HG03139 (cell line): ENCODE data around the gene FYTTD1.

Experiments
- ATAC-seq: cut with Tn5 transposase; IDR thresholded peaks from one replicate; pipeline ENCODE4 v1.9.1; 2021; ENCODE audit not compliant: unreplicated experiment

The FYTTD1 gene

GRCh38 chr3:197736491-197737318, 13.0 kb upstream of the FYTTD1 start, which contains the start of gene RUBCN:
Gene RUBCN, minus strand, starts transcription at chr3:197736904. Its CDS starts 185 bp downstream, at chr3:197736719.
- peak; percentile 85 for ATAC-seq

GRCh38 chr3:197737319-197737649, 12.4 kb upstream of the FYTTD1 start:
- ATAC-seq = no peak

- no peak for ATAC-seq
Observed at GRCh38 chr3:197737749-197738462, 11.8 kb upstream of the FYTTD1 start.

- no peak for ATAC-seq
Observed at GRCh38 chr3:197742787-197743186, 6.9 kb upstream of the FYTTD1 start.

- ATAC-seq = no peak
Observed at GRCh38 chr3:197746209-197746608, 3.5 kb upstream of the FYTTD1 start.

- no peak for ATAC-seq
Observed at GRCh38 chr3:197746801-197747237, 2.9 kb upstream of the FYTTD1 start.

GRCh38 chr3:197748597-197749314, 927 bp upstream of the FYTTD1 start:
- no peak for ATAC-seq

GRCh38 chr3:197749315-197749600, 425 bp upstream of the FYTTD1 start:
- peak; percentile 18 for ATAC-seq

GRCh38 chr3:197750396-197750831, 731 bp downstream of the FYTTD1 start:
- peak; percentile 42 for ATAC-seq

- ATAC-seq = no peak
Observed at GRCh38 chr3:197750858-197751737, 1.4 kb downstream of the FYTTD1 start.

- ATAC-seq = no peak
Observed at GRCh38 chr3:197752107-197752506, 2.4 kb downstream of the FYTTD1 start.

GRCh38 chr3:197753263-197753662, 3.6 kb downstream of the FYTTD1 start:
- no peak for ATAC-seq

GRCh38 chr3:197756704-197757103, 7.0 kb downstream of the FYTTD1 start:
- no peak for ATAC-seq

GRCh38 chr3:197758512-197758911, 8.8 kb downstream of the FYTTD1 start:
- no peak for ATAC-seq

GRCh38 chr3:197761784-197762183, 12.1 kb downstream of the FYTTD1 start:
- ATAC-seq = no peak

- ATAC-seq = no peak
Observed at GRCh38 chr3:197775317-197775716, 25.6 kb downstream of the FYTTD1 start.

GRCh38 chr3:197782230-197782629, 32.5 kb downstream of the FYTTD1 start:
- ATAC-seq = no peak

GRCh38 chr3:197784019-197784585, 34.4 kb downstream of the FYTTD1 start:
- no peak for ATAC-seq

GRCh38 chr3:197787412-197787811, 37.7 kb downstream of the FYTTD1 start:
- ATAC-seq = no peak

GRCh38 chr3:197789309-197789708, 39.6 kb downstream of the FYTTD1 start:
- no peak for ATAC-seq
